H9 (cell line): ENCODE results near the gene SMC5. TPM values are rescaled to one million over a fixed set of nuclear protein-coding genes. Genes with fewer than 3 reads are reported as not detected.

Experiments used
- DNase-seq: peaks from one replicate; pipeline ENCODE4 v3.0.0-alpha.2; 2017
- H2AFZ ChIP-seq: one replicate; pipeline ENCODE4 v1.6.1; 2013; ENCODE audit warnings: mild to moderate bottlenecking, low read length, control low read depth, moderate library complexity
- H2AK5ac ChIP-seq: 2 replicates; pipeline ENCODE4 v1.6.1; 2013; ENCODE audit warnings: low read length, control low read depth, mixed read lengths; ENCODE audit not compliant: insufficient read length
- H2BK120ac ChIP-seq: one replicate; pipeline ENCODE4 v1.6.1; 2013; ENCODE audit warnings: low read depth, mild to moderate bottlenecking, low read length, control low read depth, inconsistent platforms; ENCODE audit not compliant: poor library complexity, severe bottlenecking
- H2BK12ac ChIP-seq: 2 replicates; pipeline ENCODE4 v1.6.1; 2013; ENCODE audit warnings: low read length, control low read depth, mixed read lengths, low read depth; ENCODE audit not compliant: insufficient read length
- H2BK15ac ChIP-seq: 2 replicates; pipeline ENCODE4 v1.6.1; 2013; ENCODE audit warnings: low read depth, low read length, control low read depth
- H2BK20ac ChIP-seq: one replicate; pipeline ENCODE4 v1.6.1; 2013; ENCODE audit warnings: low read depth, mild to moderate bottlenecking, low read length, control low read depth, inconsistent platforms; ENCODE audit not compliant: poor library complexity, severe bottlenecking
- H2BK5ac ChIP-seq: 2 replicates; pipeline ENCODE4 v1.6.1; 2013; ENCODE audit warnings: low read length, control low read depth, mixed read lengths; ENCODE audit not compliant: insufficient read length
- H3K14ac ChIP-seq: 2 replicates; pipeline ENCODE4 v1.6.1; 2013; ENCODE audit warnings: low read length, control low read depth; ENCODE audit not compliant: insufficient read depth
- H3K18ac ChIP-seq: 2 replicates; pipeline ENCODE4 v1.6.1; 2013; ENCODE audit warnings: low read depth, mild to moderate bottlenecking, mixed read lengths, low read length, control low read depth; ENCODE audit not compliant: insufficient read length
- H3K23ac ChIP-seq: 2 replicates; pipeline ENCODE4 v1.6.1; 2013; ENCODE audit warnings: low read length, control low read depth, mixed read lengths, low read depth; ENCODE audit not compliant: insufficient read length
- H3K23me2 ChIP-seq: 2 replicates; pipeline ENCODE4 v1.6.1; 2013; ENCODE audit warnings: low read depth, mild to moderate bottlenecking, mixed read lengths, low read length, control low read depth; ENCODE audit not compliant: insufficient read length, poor library complexity, severe bottlenecking
- H3K27ac ChIP-seq: 2 replicates; pipeline ENCODE4 v1.5.1; 2013; ENCODE audit warnings: low read length, control low read depth, mixed read lengths, low read depth; ENCODE audit not compliant: insufficient read length
- H3K27me3 ChIP-seq: 2 replicates; pipeline ENCODE4 v1.6.1; 2013; ENCODE audit warnings: low read length, control low read depth, inconsistent platforms; ENCODE audit not compliant: insufficient read depth
- H3K4ac ChIP-seq: 2 replicates; pipeline ENCODE4 v1.6.1; 2013; ENCODE audit warnings: low read depth, mild to moderate bottlenecking, control low read depth, inconsistent platforms, low read length, moderate library complexity
- H3K4me1 ChIP-seq: 2 replicates; pipeline ENCODE4 v1.6.1; 2013; ENCODE audit warnings: low read length, control low read depth, inconsistent platforms; ENCODE audit not compliant: insufficient read depth
- H3K4me2 ChIP-seq: 2 replicates; pipeline ENCODE4 v1.6.1; 2013; ENCODE audit warnings: low read length, control low read depth, mixed read lengths; ENCODE audit not compliant: insufficient read length, insufficient read depth
- H3K56ac ChIP-seq: 2 replicates; pipeline ENCODE4 v1.6.1; 2013; ENCODE audit warnings: low read depth, mild to moderate bottlenecking, mixed read lengths, low read length, control low read depth; ENCODE audit not compliant: insufficient read length
- H3K79me1 ChIP-seq: 2 replicates; pipeline ENCODE4 v1.6.1; 2013; ENCODE audit warnings: low read depth, mild to moderate bottlenecking, moderate library complexity, low read length, control low read depth, inconsistent platforms; ENCODE audit not compliant: insufficient read depth, poor library complexity, severe bottlenecking
- H3K79me2 ChIP-seq: 2 replicates; pipeline ENCODE4 v1.6.1; 2013; ENCODE audit warnings: low read length, control low read depth, inconsistent platforms; ENCODE audit not compliant: insufficient read depth
- H3K9ac ChIP-seq: 2 replicates; pipeline ENCODE4 v1.6.1; 2013; ENCODE audit warnings: low read length, control low read depth, mixed read lengths; ENCODE audit not compliant: insufficient read length; ENCODE audit errors: extremely low read depth
- H3K9me3 ChIP-seq: one replicate; pipeline ENCODE4 v1.6.1; 2013; ENCODE audit warnings: low read depth, low read length, inconsistent platforms; ENCODE audit not compliant: control insufficient read depth
- H3T11ph ChIP-seq: one replicate; pipeline ENCODE4 v1.6.1; 2013; ENCODE audit warnings: mild to moderate bottlenecking, low read length, control low read depth, inconsistent platforms
- H4K20me1 ChIP-seq: one replicate; pipeline ENCODE4 v1.6.1; 2013; ENCODE audit not compliant: control insufficient read depth, insufficient read length, insufficient read depth
- H4K5ac ChIP-seq: 2 replicates; pipeline ENCODE4 v1.6.1; 2013; ENCODE audit warnings: low read depth, mild to moderate bottlenecking, mixed read lengths, low read length, control low read depth; ENCODE audit not compliant: insufficient read length
- H4K8ac ChIP-seq: replicated peaks from 2 replicates; pipeline ENCODE4 v1.6.1; 2013; ENCODE audit warnings: low read length, control low read depth, mixed read lengths, low read depth; ENCODE audit not compliant: insufficient read length
- H4K91ac ChIP-seq: 2 replicates; pipeline ENCODE4 v1.6.1; 2013; ENCODE audit warnings: low read depth, mild to moderate bottlenecking, moderate library complexity, mixed read lengths, low read length, control low read depth; ENCODE audit not compliant: insufficient read length
- H3K27ac Mint-ChIP-seq, 3 experiments: 2 replicates in 2 of 3; 3 replicates in 1 of 3; pipeline ENCODE4 v1.8.0; 2020 to 2021; ENCODE audit warnings: mixed read lengths in 3 of 3, mild to moderate bottlenecking in 1 of 3, moderate library complexity in 1 of 3
- H3K27me3 Mint-ChIP-seq: 2 replicates; pipeline ENCODE4 v1.8.0; 2021; ENCODE audit warnings: low read depth, mild to moderate bottlenecking, moderate library complexity, mixed read lengths
- H3K36me3 Mint-ChIP-seq, 3 experiments: 2 replicates in 2 of 3; 3 replicates in 1 of 3; pipeline ENCODE4 v1.8.0; 2020 to 2021; ENCODE audit warnings: low read depth in 3 of 3, mixed read lengths in 3 of 3; ENCODE audit not compliant: insufficient read depth in 1 of 3
- H3K4me1 Mint-ChIP-seq, 2 experiments: 2 replicates each; pipeline ENCODE4 v1.8.0; 2020; ENCODE audit warnings: mixed read lengths in 2 of 2
- H3K4me3 Mint-ChIP-seq, 2 experiments: 2 replicates in 1 of 2; 3 replicates in 1 of 2; pipeline ENCODE4 v1.8.0; 2020 to 2021; ENCODE audit warnings: mild to moderate bottlenecking in 2 of 2, mixed read lengths in 2 of 2, moderate library complexity in 1 of 2
- H3K9me3 Mint-ChIP-seq, 2 experiments: 2 replicates in 1 of 2; 3 replicates in 1 of 2; pipeline ENCODE4 v1.8.0; 2020; ENCODE audit warnings: mild to moderate bottlenecking in 2 of 2, mixed read lengths in 2 of 2, moderate library complexity in 1 of 2
- CTCF ChIP-seq: fragments of 200-600 bp; sonication (generic); conservative IDR thresholded peaks from 3 replicates; pipeline ENCODE4 v1.8.0; 2021; ENCODE audit warnings: antibody characterized with exemption, mild to moderate bottlenecking
- WGBS: extraction: QIAGEN DNeasy Blood & Tissue Kit; methylation state at CpG from one replicate; pipeline ENCODE4 v1.1.7; 2013; ENCODE audit warnings: missing lambda C conversion rate, low lambda C conversion rate, mixed read lengths; ENCODE audit not compliant: insufficient read length; ENCODE audit errors: extremely low coverage; 5-methylcytosine and 5-hydroxymethylcytosine counted together
- total RNA-seq: library from RNA; stranded (reverse); gene quantifications from 2 replicates; pipeline ENCODE4 v1.2.1, GENCODE V29; 2021

The SMC5 gene
- total RNA-seq, 1 experiment from 2014 or later, result 29.6 TPM

GRCh38 chr9:70403618-70404025 lies 144.8 kb downstream of the SMC5 start:
- no peak overlapping the region for H2BK5ac ChIP-seq
- no peaks in the 10 kb centered on the region for H3K9me3 Mint-ChIP-seq
- H4K8ac ChIP-seq, result no peak overlapping the region
- H3K4me3 Mint-ChIP-seq, result no peak overlapping the region
- H3K4me2 ChIP-seq, result no peak overlapping the region
- H3K36me3 Mint-ChIP-seq, result no peaks in the 10 kb centered on the region
- no peak overlapping the region for H4K91ac ChIP-seq
- H3K4me1 ChIP-seq, result peaks cover 7% of the 10 kb centered on the region
- H3K23me2 ChIP-seq, result no peaks in the 10 kb centered on the region
- DNase-seq, result no peak
- H3K23ac ChIP-seq, result no peak overlapping the region
- no peak overlapping the region for H2AFZ ChIP-seq
- H3K79me1 ChIP-seq, result no peaks in the 10 kb centered on the region
- no CpG with 5 or more reads among the region's 4 CpGs for WGBS
- TF ChIP-seq CTCF, result no peak
- H3K27me3 Mint-ChIP-seq, result peaks cover 19% of the 10 kb centered on the region
- no peak overlapping the region for H2BK15ac ChIP-seq
- peaks cover 19 to 20% of the 10 kb centered on the region in 2 experiments for H3K4me1 Mint-ChIP-seq
- no peak overlapping the region for H3K4ac ChIP-seq
- H3K27ac ChIP-seq, result no peak overlapping the region
- H2BK12ac ChIP-seq, result no peak overlapping the region
- no peaks in the 10 kb centered on the region for H4K20me1 ChIP-seq
- no peak overlapping the region for H3K18ac ChIP-seq
- H3K27ac Mint-ChIP-seq, result no peak overlapping the region; a peak in 1 of 7 replicates
- no peak overlapping the region for H2BK20ac ChIP-seq
- no peak overlapping the region for H3K14ac ChIP-seq
- H3K27me3 ChIP-seq, result no peaks in the 10 kb centered on the region
- no peak overlapping the region for H2AK5ac ChIP-seq
- no peak overlapping the region for H3K9ac ChIP-seq
- H3T11ph ChIP-seq, result no peak overlapping the region
- H3K79me2 ChIP-seq, result no peaks in the 10 kb centered on the region
- H4K5ac ChIP-seq, result no peak overlapping the region
- H2BK120ac ChIP-seq, result no peak overlapping the region
- no peaks in the 10 kb centered on the region for H3K9me3 ChIP-seq
- no peak overlapping the region for H3K56ac ChIP-seq
